22Rv1 (cell line): ENCODE measurements around the gene SPOCK3.

Experiments
- ZFX ChIP-seq: fragments of 450-650 bp; IDR thresholded peaks from 2 replicates; pipeline ENCODE4 v1.6.1; 2017; ENCODE audit warnings: antibody characterized with exemption, borderline replicate concordance
- TF ChIP-seq, protein P1 (sequence below): fragments of 450-650 bp; IDR thresholded peaks from 2 replicates; pipeline ENCODE4 v1.5.1; 2017; ENCODE audit warnings: mild to moderate bottlenecking

GRCh38 chr4:166991006-166991561, 243.2 kb downstream of the SPOCK3 start:
- TF ChIP-seq, protein P1, sequence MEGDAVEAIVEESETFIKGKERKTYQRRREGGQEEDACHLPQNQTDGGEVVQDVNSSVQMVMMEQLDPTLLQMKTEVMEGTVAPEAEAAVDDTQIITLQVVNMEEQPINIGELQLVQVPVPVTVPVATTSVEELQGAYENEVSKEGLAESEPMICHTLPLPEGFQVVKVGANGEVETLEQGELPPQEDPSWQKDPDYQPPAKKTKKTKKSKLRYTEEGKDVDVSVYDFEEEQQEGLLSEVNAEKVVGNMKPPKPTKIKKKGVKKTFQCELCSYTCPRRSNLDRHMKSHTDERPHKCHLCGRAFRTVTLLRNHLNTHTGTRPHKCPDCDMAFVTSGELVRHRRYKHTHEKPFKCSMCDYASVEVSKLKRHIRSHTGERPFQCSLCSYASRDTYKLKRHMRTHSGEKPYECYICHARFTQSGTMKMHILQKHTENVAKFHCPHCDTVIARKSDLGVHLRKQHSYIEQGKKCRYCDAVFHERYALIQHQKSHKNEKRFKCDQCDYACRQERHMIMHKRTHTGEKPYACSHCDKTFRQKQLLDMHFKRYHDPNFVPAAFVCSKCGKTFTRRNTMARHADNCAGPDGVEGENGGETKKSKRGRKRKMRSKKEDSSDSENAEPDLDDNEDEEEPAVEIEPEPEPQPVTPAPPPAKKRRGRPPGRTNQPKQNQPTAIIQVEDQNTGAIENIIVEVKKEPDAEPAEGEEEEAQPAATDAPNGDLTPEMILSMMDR = no peak
- TF ChIP-seq ZFX = no peak
